ENCODE results near the gene SLC66A2.

The SLC66A2 gene

DNA sequence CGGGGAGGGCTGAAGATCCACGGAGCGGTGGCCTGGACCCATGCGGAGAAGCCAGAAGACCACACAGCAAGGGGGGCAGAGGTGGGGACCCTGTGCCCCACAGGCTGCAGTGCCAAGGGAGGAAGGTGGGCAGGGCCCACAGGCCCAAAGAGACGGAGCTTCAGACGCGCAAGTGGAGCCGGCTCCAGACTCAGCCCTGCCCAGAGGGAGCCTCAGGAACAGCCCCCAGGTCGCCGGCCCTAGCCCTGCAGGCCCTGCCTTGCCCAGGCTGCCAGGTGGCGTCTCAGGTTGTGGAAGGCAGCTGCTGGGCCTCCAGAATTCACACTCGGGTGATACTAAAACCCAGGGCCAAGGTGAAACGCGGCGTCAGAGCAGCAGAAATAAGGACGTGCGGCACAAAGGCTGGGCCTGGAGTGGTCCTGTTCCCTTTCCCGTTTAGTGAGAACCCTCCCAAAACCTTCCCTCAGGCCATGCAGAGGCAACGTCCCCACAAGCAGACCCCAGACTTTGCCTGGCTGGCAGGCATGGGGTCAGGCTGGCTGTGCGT is 36.8 kb downstream of the SLC66A2 start:
- no peaks in the 10 kb centered on the region for H4K20me1 ChIP-seq (ENCODE audit: insufficient read depth, low read length)
- H3K27ac ChIP-seq (ENCODE audit: low read length) = no peak overlapping the region
- no peaks in the 10 kb centered on the region for H3K9me3 ChIP-seq (replicated peaks; ENCODE audit: insufficient read depth, low read length)
- no peak overlapping the region for H2AFZ ChIP-seq (ENCODE audit: low read length)
- no peaks in the 10 kb centered on the region for H3F3A ChIP-seq (ENCODE audit: insufficient read depth, low read length)
- TF ChIP-seq CTCF (IDR thresholded peaks at IDR 0.05; ENCODE audit: low read length) = no peak
- no peak for TF ChIP-seq EZH2phosphoT487 (IDR thresholded peaks at IDR 0.05; ENCODE audit: low read length)
- TF ChIP-seq EZH2 (optimal IDR thresholded peaks at IDR 0.05; ENCODE audit: low read depth, low read length) = no peak
- no peak overlapping the region for H3K9ac ChIP-seq (ENCODE audit: low read length)
- no peaks in the 10 kb centered on the region for H3K27me3 ChIP-seq (replicated peaks; ENCODE audit: insufficient read depth, low read length)
- no peaks in the 10 kb centered on the region for H3K79me2 ChIP-seq (ENCODE audit: low read length)
- no peak overlapping the region for H3K4me3 ChIP-seq (ENCODE audit: low read length)
- no peak for DNase-seq
- H3K4me2 ChIP-seq (ENCODE audit: low read depth, low read length) = no peak overlapping the region
- no peaks in the 10 kb centered on the region for H3K36me3 ChIP-seq (replicated peaks; ENCODE audit: insufficient read depth, low read length)
- no peaks in the 10 kb centered on the region for H3K4me1 ChIP-seq (ENCODE audit: low read length)
- H3K9me2 ChIP-seq (replicated peaks; ENCODE audit: insufficient read depth, low read length) = no peaks in the 10 kb centered on the region

GRCh38 chr18:79912994-79913831 is 38.2 kb downstream of the SLC66A2 start:
- Histone ChIP-seq H3K4me1 (ENCODE audit: low read length) (no peaks in the 10 kb centered on the region), H3K4me3 (ENCODE audit: low read length) (no peak overlapping the region), H3K9me2 (replicated peaks; ENCODE audit: insufficient read depth, low read length) (no peaks in the 10 kb centered on the region), H3K36me3 (replicated peaks; ENCODE audit: insufficient read depth, low read length) (no peaks in the 10 kb centered on the region), H2AFZ (ENCODE audit: low read length) (no peak overlapping the region), H3K4me2 (ENCODE audit: low read depth, low read length) (no peak overlapping the region), H3K79me2 (ENCODE audit: low read length) (no peaks in the 10 kb centered on the region), H3K9me3 (replicated peaks; ENCODE audit: insufficient read depth, low read length) (no peaks in the 10 kb centered on the region), H3F3A (ENCODE audit: insufficient read depth, low read length) (no peaks in the 10 kb centered on the region), H3K27ac (ENCODE audit: low read length) (no peak overlapping the region), H3K9ac (ENCODE audit: low read length) (no peak overlapping the region), H4K20me1 (ENCODE audit: insufficient read depth, low read length) (no peaks in the 10 kb centered on the region), H3K27me3 (replicated peaks; ENCODE audit: insufficient read depth, low read length) (no peaks in the 10 kb centered on the region)
- TF ChIP-seq CTCF (IDR thresholded peaks at IDR 0.05; ENCODE audit: low read length) (no peak), EZH2phosphoT487 (IDR thresholded peaks at IDR 0.05; ENCODE audit: low read length) (no peak), EZH2 (optimal IDR thresholded peaks at IDR 0.05; ENCODE audit: low read depth, low read length) (no peak)
- DNase-seq = no peak

DNA sequence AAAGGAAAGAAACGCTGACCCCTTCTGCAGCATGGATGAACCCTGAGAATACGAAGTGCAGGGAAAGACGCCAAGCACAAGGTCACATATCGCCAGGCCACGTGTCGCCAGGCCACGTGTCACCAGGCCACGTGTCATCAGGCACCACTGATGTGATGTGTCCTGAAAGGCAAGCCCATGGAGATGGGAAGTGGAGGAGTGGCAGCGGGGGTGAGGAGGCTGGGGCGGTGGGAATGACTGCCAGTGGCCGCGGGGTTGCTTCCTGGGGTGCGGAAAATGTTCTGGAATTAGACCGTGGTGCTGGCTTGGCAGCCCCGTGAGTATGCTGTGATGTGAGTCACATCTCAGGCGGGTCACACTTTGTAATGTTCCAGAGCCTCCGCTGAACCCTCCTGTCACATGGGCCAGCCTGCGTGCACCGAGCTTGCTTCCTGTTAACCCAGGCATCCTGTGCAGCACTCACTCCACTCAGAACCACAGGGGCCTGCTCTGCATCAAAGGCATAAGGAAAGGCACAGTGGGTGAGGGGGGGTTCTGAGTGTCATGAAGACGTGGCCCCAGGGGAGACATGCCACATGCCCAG is 39.0 kb downstream of the SLC66A2 start:
- Histone ChIP-seq H3K36me3 (replicated peaks; ENCODE audit: insufficient read depth, low read length) (no peaks in the 10 kb centered on the region), H3K27ac (ENCODE audit: low read length) (no peak overlapping the region), H3K79me2 (ENCODE audit: low read length) (no peaks in the 10 kb centered on the region), H3K4me2 (ENCODE audit: low read depth, low read length) (no peak overlapping the region), H3K27me3 (replicated peaks; ENCODE audit: insufficient read depth, low read length) (no peaks in the 10 kb centered on the region), H3K4me3 (ENCODE audit: low read length) (no peak overlapping the region), H3K9me2 (replicated peaks; ENCODE audit: insufficient read depth, low read length) (no peaks in the 10 kb centered on the region), H3F3A (ENCODE audit: insufficient read depth, low read length) (no peaks in the 10 kb centered on the region), H3K9ac (ENCODE audit: low read length) (no peak overlapping the region), H3K4me1 (ENCODE audit: low read length) (no peaks in the 10 kb centered on the region), H4K20me1 (ENCODE audit: insufficient read depth, low read length) (no peaks in the 10 kb centered on the region), H3K9me3 (replicated peaks; ENCODE audit: insufficient read depth, low read length) (no peaks in the 10 kb centered on the region), H2AFZ (ENCODE audit: low read length) (no peak overlapping the region)
- TF ChIP-seq EZH2phosphoT487 (IDR thresholded peaks at IDR 0.05; ENCODE audit: low read length) (no peak), EZH2 (optimal IDR thresholded peaks at IDR 0.05; ENCODE audit: low read depth, low read length) (no peak), CTCF (IDR thresholded peaks at IDR 0.05; ENCODE audit: low read length) (no peak)
- no peak for DNase-seq

Data from MM.1S (cell line).